ENCODE data around the gene OGT.

The OGT gene

GRCh38 chrX:71612256-71612655 lies 79.4 kb downstream of the OGT start:
- no peak for TF ChIP-seq CTCF (conservative IDR thresholded peaks at IDR 0.05)
- no peak for TF ChIP-seq ZFX (IDR thresholded peaks at IDR 0.05)
- no peak overlapping the region for H3K27ac ChIP-seq

- H3K27ac ChIP-seq = no peak overlapping the region
- TF ChIP-seq ZFX (IDR thresholded peaks at IDR 0.05) (no peak), CTCF (conservative IDR thresholded peaks at IDR 0.05) (no peak)
These were observed 82.2 kb downstream of the OGT start for GRCh38 chrX:71615056-71615455.

- H3K27ac ChIP-seq = no peak overlapping the region
- no peak for TF ChIP-seq CTCF (conservative IDR thresholded peaks at IDR 0.05)
- no peak for TF ChIP-seq ZFX (IDR thresholded peaks at IDR 0.05)
These were observed 83.0 kb downstream of the OGT start for GRCh38 chrX:71615954-71616353.

- H3K27ac ChIP-seq = no peak overlapping the region
These were observed 84.0 kb downstream of the OGT start for GRCh38 chrX:71616672-71617529.

GRCh38 chrX:71617742-71618141 lies 84.8 kb downstream of the OGT start:
- TF ChIP-seq ZFX (IDR thresholded peaks at IDR 0.05) = no peak
- no peak overlapping the region for H3K27ac ChIP-seq

More at GRCh38 chrX:71616672-71617529, 84.0 kb downstream of the OGT start:
- TF ChIP-seq CTCF (conservative IDR thresholded peaks at IDR 0.05) (no peak), ZFX (IDR thresholded peaks at IDR 0.05) (no peak)

- TF ChIP-seq ZFX (IDR thresholded peaks at IDR 0.05) (no peak), CTCF (conservative IDR thresholded peaks at IDR 0.05) (no peak)
- no peak within 1 kb of the TSS for H3K27ac ChIP-seq
These were observed 85.4 kb downstream of the OGT start, which contains the start of gene CXCR3 for GRCh38 chrX:71618303-71618721. Gene CXCR3 (minus strand): TSS chrX:71618511. CDS start chrX:71618449, 62 bp downstream.

GRCh38 chrX:71618787-71619186 lies 85.9 kb downstream of the OGT start:
- H3K27ac ChIP-seq = no peak overlapping the region

More at GRCh38 chrX:71618787-71619186, 85.9 kb downstream of the OGT start:
- no peak for TF ChIP-seq ZFX (IDR thresholded peaks at IDR 0.05)
- TF ChIP-seq CTCF (conservative IDR thresholded peaks at IDR 0.05) = no peak

Data from C4-2B (cell line).